Trophoblast cell (in vitro differentiated cells and primary cell): ENCODE data around the gene GLMP.

Source experiments
- DNase-seq, 2 donors: peaks; one replicate each; pipeline ENCODE4 v3.0.0-alpha.2; 2016
- H2AFZ ChIP-seq: 2 replicates; pipeline ENCODE4 v1.6.1; 2013; ENCODE audit warnings: low read length, moderate library complexity, mild to moderate bottlenecking; ENCODE audit not compliant: insufficient read depth, poor library complexity
- H2AK5ac ChIP-seq: 2 replicates; pipeline ENCODE4 v1.6.1; 2013; ENCODE audit warnings: mild to moderate bottlenecking, low read length
- H2BK120ac ChIP-seq: 2 replicates; pipeline ENCODE4 v1.6.1; 2013; ENCODE audit warnings: low read length, mild to moderate bottlenecking, moderate library complexity; ENCODE audit not compliant: insufficient read depth, poor library complexity
- H2BK12ac ChIP-seq: 2 replicates; pipeline ENCODE4 v1.6.1; 2013; ENCODE audit warnings: mild to moderate bottlenecking, low read length, moderate library complexity
- H2BK5ac ChIP-seq: 2 replicates; pipeline ENCODE4 v1.6.1; 2013; ENCODE audit warnings: low read length, low read depth, moderate library complexity, mild to moderate bottlenecking; ENCODE audit not compliant: poor library complexity
- H3K14ac ChIP-seq: 2 replicates; pipeline ENCODE4 v1.6.1; 2013; ENCODE audit warnings: mild to moderate bottlenecking, low read length
- H3K18ac ChIP-seq: 2 replicates; pipeline ENCODE4 v1.6.1; 2013; ENCODE audit warnings: mild to moderate bottlenecking, low read length
- H3K23ac ChIP-seq: 2 replicates; pipeline ENCODE4 v1.6.1; 2013; ENCODE audit warnings: low read length
- H3K27ac ChIP-seq: 2 replicates; pipeline ENCODE4 v1.5.1; 2013; ENCODE audit warnings: low read depth, mild to moderate bottlenecking, inconsistent platforms, low read length, moderate library complexity
- H3K27me3 ChIP-seq: 2 replicates; pipeline ENCODE4 v1.6.1; 2013; ENCODE audit warnings: inconsistent platforms, mild to moderate bottlenecking, low read length, moderate library complexity; ENCODE audit not compliant: insufficient read depth
- H3K36me3 ChIP-seq, 2 experiments: 1 replicate in 1 of 2; 2 replicates in 1 of 2; pipeline ENCODE4 v1.6.1; 2013; ENCODE audit warnings: low read length in 2 of 2, mild to moderate bottlenecking in 2 of 2, moderate library complexity in 1 of 2; ENCODE audit not compliant: insufficient read depth in 2 of 2, control insufficient read depth in 1 of 2
- H3K4ac ChIP-seq: 2 replicates; pipeline ENCODE4 v1.6.1; 2013; ENCODE audit warnings: low read depth, mild to moderate bottlenecking, low read length, moderate library complexity
- H3K4me1 ChIP-seq, 2 experiments: 1 replicate in 1 of 2; 2 replicates in 1 of 2; pipeline ENCODE4 v1.6.1; 2013; ENCODE audit warnings: low read length in 2 of 2, mild to moderate bottlenecking in 2 of 2, moderate library complexity in 1 of 2; ENCODE audit not compliant: insufficient read depth in 2 of 2, control insufficient read depth in 1 of 2
- H3K4me2 ChIP-seq: 2 replicates; pipeline ENCODE4 v1.6.1; 2013; ENCODE audit warnings: inconsistent platforms, mild to moderate bottlenecking, low read length, moderate library complexity
- H3K4me3 ChIP-seq: 2 replicates; pipeline ENCODE4 v1.5.1; 2013; ENCODE audit warnings: mild to moderate bottlenecking, low read depth, low read length, inconsistent platforms
- H3K79me1 ChIP-seq: one replicate; pipeline ENCODE4 v1.6.1; 2013; ENCODE audit warnings: low read length
- H3K79me2 ChIP-seq: 2 replicates; pipeline ENCODE4 v1.6.1; 2013; ENCODE audit warnings: low read length, mild to moderate bottlenecking; ENCODE audit not compliant: control insufficient read depth, insufficient read depth, poor library complexity
- H3K9ac ChIP-seq: 2 replicates; pipeline ENCODE4 v1.6.1; 2013; ENCODE audit warnings: mild to moderate bottlenecking, low read length
- H3K9me3 ChIP-seq: 2 replicates; pipeline ENCODE4 v1.6.1; 2013; ENCODE audit warnings: low read depth, mild to moderate bottlenecking, control low read depth, inconsistent platforms, low read length; ENCODE audit not compliant: insufficient read depth
- H4K12ac ChIP-seq: 2 replicates; pipeline ENCODE4 v1.6.1; 2013; ENCODE audit warnings: low read depth, mild to moderate bottlenecking, low read length, moderate library complexity
- H4K8ac ChIP-seq: 2 replicates; pipeline ENCODE4 v1.6.1; 2013; ENCODE audit warnings: low read depth, mild to moderate bottlenecking, low read length, moderate library complexity
- H4K91ac ChIP-seq: one replicate; pipeline ENCODE4 v1.6.1; 2013; ENCODE audit warnings: low read depth, mild to moderate bottlenecking, low read length, moderate library complexity
- WGBS: extraction: QIAGEN DNeasy Blood & Tissue Kit; methylation state at CpG from one replicate; pipeline ENCODE4 v1.1.7; 2013; ENCODE audit warnings: missing lambda C conversion rate; ENCODE audit not compliant: insufficient read length, insufficient coverage; ENCODE audit errors: extremely low coverage; 5-methylcytosine and 5-hydroxymethylcytosine counted together

The GLMP gene

DNA sequence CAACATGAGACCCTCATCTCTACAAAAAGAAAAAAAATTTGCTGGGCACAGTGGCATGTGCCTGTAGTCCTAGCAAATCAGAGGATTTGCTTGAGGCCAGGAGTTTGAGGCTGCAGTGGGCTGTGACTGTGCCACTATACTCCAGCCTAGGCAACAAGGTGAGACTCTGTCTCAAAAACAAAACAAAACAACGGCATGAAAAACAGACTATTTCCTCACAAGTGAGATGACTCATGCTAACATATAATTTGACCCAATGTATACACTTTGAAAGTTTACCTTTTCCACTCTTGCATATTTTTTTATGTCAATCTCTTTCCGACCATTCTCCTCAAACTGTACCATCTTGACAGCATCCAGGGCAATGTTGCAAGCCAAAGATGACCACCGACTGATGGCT, 25.1 kb upstream of the GLMP start:
- no peak overlapping the region for H3K27ac ChIP-seq
- no peak overlapping the region for H3K4me2 ChIP-seq
- no peaks in the 10 kb centered on the region for H3K79me2 ChIP-seq
- H3K27me3 ChIP-seq = no peaks in the 10 kb centered on the region
- H2BK12ac ChIP-seq = no peak overlapping the region
- no peak overlapping the region for H4K91ac ChIP-seq
- H2AFZ ChIP-seq = no peak overlapping the region
- no peak overlapping the region for H3K4me3 ChIP-seq
- H3K4me1 ChIP-seq = no peaks in the 10 kb centered on the region
- no peaks in the 10 kb centered on the region for H3K79me1 ChIP-seq
- H2AK5ac ChIP-seq = no peak overlapping the region
- H4K12ac ChIP-seq = no peak overlapping the region
- H3K9ac ChIP-seq = no peak overlapping the region
- no peak overlapping the region for H3K4ac ChIP-seq
- no peak overlapping the region for H2BK5ac ChIP-seq
- WGBS = no CpG with 5 or more reads among the region's 3 CpGs
- no peak overlapping the region for H4K8ac ChIP-seq
- peaks cover 55 to 72% of the 10 kb centered on the region in 2 experiments for H3K36me3 ChIP-seq
- peak; percentile 7 to 38 for DNase-seq
- no peak overlapping the region for H2BK120ac ChIP-seq
- H3K14ac ChIP-seq = no peak overlapping the region
- H3K9me3 ChIP-seq = no peaks in the 10 kb centered on the region
- H3K23ac ChIP-seq = no peak overlapping the region
- H3K18ac ChIP-seq = no peak overlapping the region

DNA sequence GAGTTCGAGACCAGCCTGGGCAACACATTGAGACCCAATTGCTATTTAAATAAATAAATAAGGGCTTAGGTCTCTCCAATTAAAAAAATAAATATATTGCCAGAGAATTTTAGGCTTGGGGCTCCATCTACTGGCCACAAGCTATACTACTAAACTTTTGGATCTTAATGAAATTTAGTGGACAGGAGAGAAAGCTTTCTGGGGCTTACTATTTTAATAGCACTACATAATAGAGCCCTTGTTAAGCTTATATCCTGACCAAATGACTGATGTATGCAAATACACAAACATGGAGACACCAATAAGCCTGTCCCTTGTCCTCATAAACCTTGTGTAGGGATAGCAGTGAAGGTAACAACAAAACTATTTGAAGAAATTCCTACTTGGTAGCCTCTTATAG, 24.2 kb upstream of the GLMP start:
- H2BK5ac ChIP-seq = no peak overlapping the region
- peaks cover 50 to 68% of the 10 kb centered on the region in 2 experiments for H3K36me3 ChIP-seq
- no peak overlapping the region for H3K4me3 ChIP-seq
- DNase-seq = peak in 1 of 2 donors; percentile 65
- no peak overlapping the region for H3K23ac ChIP-seq
- no peak overlapping the region for H4K91ac ChIP-seq
- no peak overlapping the region for H4K8ac ChIP-seq
- H3K4me1 ChIP-seq = no peaks in the 10 kb centered on the region
- H3K4ac ChIP-seq = no peak overlapping the region
- no peaks in the 10 kb centered on the region for H3K79me1 ChIP-seq
- no peak overlapping the region for H3K27ac ChIP-seq
- H3K9ac ChIP-seq = no peak overlapping the region
- H3K9me3 ChIP-seq = no peaks in the 10 kb centered on the region
- no peak overlapping the region for H2BK120ac ChIP-seq
- H2BK12ac ChIP-seq = no peak overlapping the region
- H3K79me2 ChIP-seq = no peaks in the 10 kb centered on the region
- no peak overlapping the region for H3K14ac ChIP-seq
- no peaks in the 10 kb centered on the region for H3K27me3 ChIP-seq
- H3K4me2 ChIP-seq = no peak overlapping the region
- no peak overlapping the region for H4K12ac ChIP-seq
- WGBS = no CpG with 5 or more reads among the region's 1 CpG
- no peak overlapping the region for H2AFZ ChIP-seq
- no peak overlapping the region for H3K18ac ChIP-seq
- no peak overlapping the region for H2AK5ac ChIP-seq

DNA sequence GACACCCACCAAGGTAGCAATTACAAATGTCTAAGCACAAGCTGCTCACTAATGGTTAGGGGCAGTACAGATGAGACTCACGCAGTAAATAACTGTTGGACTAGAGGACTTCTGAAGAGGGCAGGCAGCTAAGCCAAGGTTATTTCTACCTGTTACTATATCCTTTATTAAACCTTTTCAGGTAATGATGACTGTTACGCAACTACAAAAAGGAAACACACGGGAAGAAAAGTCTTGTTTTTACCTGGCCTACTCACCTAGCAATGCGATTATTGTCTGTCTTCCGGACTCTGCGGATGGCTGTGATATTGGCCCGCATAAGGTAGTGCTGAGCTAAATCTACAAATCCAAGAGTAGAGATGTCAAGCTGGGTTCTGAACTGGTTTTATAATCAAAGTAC, 21.4 kb upstream of the GLMP start:
- no peaks in the 10 kb centered on the region for H3K79me2 ChIP-seq
- H3K14ac ChIP-seq = no peak overlapping the region

GRCh38 chr1:156310962-156311361, 15.5 kb upstream of the GLMP start:
- no peak overlapping the region for H2BK12ac ChIP-seq
- H3K79me1 ChIP-seq = no peaks in the 10 kb centered on the region
- no peak overlapping the region for H3K23ac ChIP-seq
- H2AFZ ChIP-seq = no peak overlapping the region
- no peak overlapping the region for H3K4ac ChIP-seq
- no peak overlapping the region for H4K12ac ChIP-seq
- H3K18ac ChIP-seq = no peak overlapping the region
- WGBS = no CpG with 5 or more reads among the region's 6 CpGs
- no peak overlapping the region for H2AK5ac ChIP-seq
- H3K9ac ChIP-seq = no peak overlapping the region
- H3K14ac ChIP-seq = no peak overlapping the region
- H2BK5ac ChIP-seq = no peak overlapping the region
- no peak overlapping the region for H4K91ac ChIP-seq
- no peak for DNase-seq
- H3K79me2 ChIP-seq = no peaks in the 10 kb centered on the region
- no peak overlapping the region for H4K8ac ChIP-seq
- H3K9me3 ChIP-seq = no peaks in the 10 kb centered on the region
- H3K27ac ChIP-seq = no peak overlapping the region
- no peaks in the 10 kb centered on the region for H3K27me3 ChIP-seq
- H3K4me1 ChIP-seq = no peaks in the 10 kb centered on the region
- H3K36me3 ChIP-seq = peaks cover 40 to 57% of the 10 kb centered on the region in 2 experiments
- H3K4me2 ChIP-seq = no peak overlapping the region
- no peak overlapping the region for H3K4me3 ChIP-seq
- H2BK120ac ChIP-seq = no peak overlapping the region

More for the DNA sequence above, 21.4 kb upstream of the GLMP start:
- Histone ChIP-seq H3K79me1 (no peaks in the 10 kb centered on the region), H4K8ac (no peak overlapping the region), H3K4me2 (no peak overlapping the region), H3K27me3 (no peaks in the 10 kb centered on the region), H3K9me3 (no peaks in the 10 kb centered on the region), H2BK5ac (no peak overlapping the region), H3K4me1 (no peaks in the 10 kb centered on the region), H3K18ac (no peak overlapping the region), H3K9ac (no peak overlapping the region), H3K23ac (no peak overlapping the region), H3K27ac (no peak overlapping the region), H3K4ac (no peak overlapping the region), H2BK120ac (no peak overlapping the region), H3K36me3 (peaks cover 36 to 69% of the 10 kb centered on the region in 2 experiments), H4K91ac (no peak overlapping the region), H4K12ac (no peak overlapping the region), H2AK5ac (no peak overlapping the region), H2BK12ac (no peak overlapping the region), H2AFZ (no peak overlapping the region), H3K4me3 (no peak overlapping the region)
- DNase-seq = no peak
- WGBS = no CpG with 5 or more reads among the region's 7 CpGs
